H1 (cell line): ENCODE measurements around the gene TLE1. TPM values are rescaled to one million over a fixed set of nuclear protein-coding genes. Genes with fewer than 3 reads are reported as not detected.

Experiments
- CTCF ChIA-PET: fragments of 300-600 bp; sonication (Branson Sonifier 250); formaldehyde crosslinking; loops from one replicate; lab custom pipeline; 2021; ENCODE audit not compliant: partially characterized antibody; lab: Charles Lee
- POLR2A ChIA-PET: fragments of 300-600 bp; sonication (Branson Sonifier 250); formaldehyde crosslinking; loops from one replicate; lab custom pipeline; 2021; ENCODE audit warnings: inconsistent platforms; ENCODE audit not compliant: partially characterized antibody; lab: Charles Lee
- DNase-seq, 2 experiments: peaks; one replicate each; pipeline versions ENCODE4 v3.0.0 to v3.0.0-alpha.2; 2010 to 2022; ENCODE audit warnings: low spot score in 2 of 2, low read depth in 1 of 2, mixed read lengths in 1 of 2
- FAIRE-seq: peaks from 2 replicates; lab custom pipeline; 2011; peaks lifted over from hg19 to GRCh38; lab: Jason Lieb, UNC
- H2AFZ ChIP-seq: 2 replicates; pipeline ENCODE4 v1.8.1; 2012; ENCODE audit warnings: low read length, inconsistent platforms
- H2AK5ac ChIP-seq: 2 replicates; pipeline ENCODE4 v1.6.1; 2013; ENCODE audit warnings: low read depth, low read length
- H2BK120ac ChIP-seq: replicated peaks from 2 replicates; pipeline ENCODE3; 2013; ENCODE audit warnings: low read depth, low read length, inconsistent platforms
- H2BK12ac ChIP-seq: 2 replicates; pipeline ENCODE4 v1.6.1; 2013; ENCODE audit warnings: low read depth, low read length
- H2BK15ac ChIP-seq: 2 replicates; pipeline ENCODE4 v1.6.1; 2013; ENCODE audit warnings: low read length
- H2BK20ac ChIP-seq: 2 replicates; pipeline ENCODE4 v1.6.1; 2013; ENCODE audit warnings: low read length
- H2BK5ac ChIP-seq: 2 replicates; pipeline ENCODE4 v1.6.1; 2013; ENCODE audit warnings: low read depth, low read length
- H3K14ac ChIP-seq: 2 replicates; pipeline ENCODE4 v1.6.1; 2013; ENCODE audit warnings: inconsistent platforms; ENCODE audit not compliant: insufficient read length
- H3K18ac ChIP-seq: 2 replicates; pipeline ENCODE4 v1.6.1; 2013; ENCODE audit warnings: low read length; ENCODE audit errors: extremely low read depth
- H3K23ac ChIP-seq: 2 replicates; pipeline ENCODE4 v1.6.1; 2013; ENCODE audit warnings: inconsistent platforms; ENCODE audit not compliant: insufficient read length
- H3K23me2 ChIP-seq: 2 replicates; pipeline ENCODE4 v1.6.1; 2013; ENCODE audit warnings: low read depth, low read length
- H3K27ac ChIP-seq: 2 replicates; pipeline ENCODE4 v1.6.1; 2011; ENCODE audit warnings: low read depth, low read length, inconsistent platforms
- H3K27me3 ChIP-seq, 4 experiments: replicated peaks in 1 of 4; 1 replicate in 1 of 4; 2 replicates in 3 of 4; pipeline versions ENCODE4 v1.6.1 to v1.8.1; 2011 to 2013; ENCODE audit warnings: low read length in 3 of 4, mild to moderate bottlenecking in 3 of 4, inconsistent platforms in 2 of 4, mixed read lengths in 2 of 4, moderate library complexity in 1 of 4; ENCODE audit not compliant: control insufficient read depth in 3 of 4, insufficient read depth in 3 of 4; ENCODE audit errors: extremely low read depth in 1 of 4
- H3K36me3 ChIP-seq, 4 experiments: 2 replicates each; pipeline versions ENCODE4 v1.6.1 to v1.8.1; 2011 to 2013; ENCODE audit warnings: mild to moderate bottlenecking in 4 of 4, low read length in 3 of 4, moderate library complexity in 2 of 4, control low read depth in 1 of 4, inconsistent platforms in 1 of 4; ENCODE audit not compliant: insufficient read depth in 4 of 4, control insufficient read depth in 2 of 4
- H3K4ac ChIP-seq: replicated peaks from 2 replicates; pipeline ENCODE3; 2013; ENCODE audit warnings: low read length, low read depth, mixed read lengths, inconsistent platforms; ENCODE audit not compliant: insufficient read length
- H3K4me1 ChIP-seq, 4 experiments: replicated peaks in 1 of 4; 1 replicate in 1 of 4; 2 replicates in 3 of 4; pipeline versions ENCODE4 v1.6.1 to v1.8.1; 2011 to 2013; ENCODE audit warnings: low read length in 3 of 4, inconsistent platforms in 2 of 4, mixed read lengths in 1 of 4; ENCODE audit not compliant: insufficient read depth in 4 of 4, control insufficient read depth in 3 of 4
- H3K4me2 ChIP-seq, 2 experiments: 2 replicates each; pipeline versions ENCODE4 v1.6.1 to v1.8.1; 2011 to 2013; ENCODE audit warnings: low read depth in 2 of 2, low read length in 2 of 2, control low read depth in 1 of 2, inconsistent platforms in 1 of 2, mild to moderate bottlenecking in 1 of 2; ENCODE audit not compliant: insufficient read depth in 1 of 2
- H3K4me3 ChIP-seq, 4 experiments: fragments of 200-600, 300-600 bp in 1 of 4; sonication (generic), shearing (Covaris generic), sonication (Bioruptor Twin) in 1 of 4; 2 replicates each; pipeline versions ENCODE4 v1.5.1 to v1.8.1; 2011 to 2016; ENCODE audit warnings: low read length in 4 of 4, low read depth in 3 of 4, control low read depth in 2 of 4, inconsistent platforms in 2 of 4, mild to moderate bottlenecking in 2 of 4, mixed read lengths in 1 of 4, moderate library complexity in 1 of 4; ENCODE audit not compliant: insufficient read depth in 2 of 4; ENCODE audit errors: extremely low read depth in 1 of 4
- H3K56ac ChIP-seq: replicated peaks from 2 replicates; pipeline ENCODE3; 2013; ENCODE audit warnings: low read depth, mild to moderate bottlenecking, mixed read lengths, low read length, inconsistent platforms; ENCODE audit not compliant: insufficient read length
- H3K79me1 ChIP-seq: 2 replicates; pipeline ENCODE4 v1.6.1; 2013; ENCODE audit warnings: low read depth, low read length, control low read depth
- H3K79me2 ChIP-seq, 2 experiments: 2 replicates each; pipeline versions ENCODE4 v1.6.1 to v1.8.1; 2012 to 2013; ENCODE audit warnings: low read length in 2 of 2, mild to moderate bottlenecking in 2 of 2, inconsistent platforms in 1 of 2; ENCODE audit not compliant: insufficient read depth in 2 of 2, control insufficient read depth in 1 of 2
- H3K9ac ChIP-seq, 4 experiments: replicated peaks in 1 of 4; 1 replicate in 1 of 4; 2 replicates in 3 of 4; pipeline versions ENCODE4 v1.6.1 to v1.8.1; 2011 to 2013; ENCODE audit warnings: low read depth in 3 of 4, low read length in 3 of 4, control low read depth in 2 of 4, mild to moderate bottlenecking in 2 of 4, moderate library complexity in 2 of 4, inconsistent platforms in 1 of 4; ENCODE audit errors: extremely low read depth in 1 of 4
- H3K9me3 ChIP-seq, 2 experiments: 2 replicates each; pipeline versions ENCODE4 v1.6.1 to v1.8.1; 2012 to 2013; ENCODE audit warnings: mild to moderate bottlenecking in 2 of 2, moderate library complexity in 2 of 2, control low read depth in 1 of 2, inconsistent platforms in 1 of 2, low read depth in 1 of 2, low read length in 1 of 2, mixed read lengths in 1 of 2; ENCODE audit not compliant: insufficient read depth in 2 of 2
- H4K20me1 ChIP-seq, 2 experiments: replicated peaks in 1 of 2; 2 replicates each; pipeline versions ENCODE3 to v1.8.1; 2011 to 2013; ENCODE audit warnings: inconsistent platforms in 2 of 2, low read length in 2 of 2, mild to moderate bottlenecking in 1 of 2; ENCODE audit not compliant: insufficient read depth in 2 of 2, control insufficient read depth in 1 of 2
- H4K5ac ChIP-seq: 2 replicates; pipeline ENCODE4 v1.6.1; 2013; ENCODE audit warnings: low read length, low read depth, mixed read lengths, inconsistent platforms; ENCODE audit not compliant: insufficient read length
- H4K8ac ChIP-seq: 2 replicates; pipeline ENCODE4 v1.8.0; 2013; ENCODE audit warnings: mild to moderate bottlenecking, moderate library complexity, low read length, inconsistent platforms; ENCODE audit not compliant: insufficient read depth; ENCODE audit errors: extremely low read depth
- H4K91ac ChIP-seq: replicated peaks from 2 replicates; pipeline ENCODE3; 2013; ENCODE audit warnings: low read length, mixed read lengths, inconsistent platforms; ENCODE audit not compliant: insufficient read length
- BCL11A ChIP-seq, 2 experiments: IDR thresholded peaks; one replicate each; pipeline ENCODE4 v1.6.1; 2011; ENCODE audit warnings: low read depth in 2 of 2, low read length in 2 of 2, mild to moderate bottlenecking in 2 of 2
- EGR1 ChIP-seq: IDR thresholded peaks from 2 replicates; pipeline ENCODE4 v1.6.1; 2011; ENCODE audit warnings: low read depth, low read length, borderline replicate concordance
- FOSL1 ChIP-seq: IDR thresholded peaks from 2 replicates; pipeline ENCODE4 v1.6.1; 2011; ENCODE audit warnings: mild to moderate bottlenecking, low read depth, low read length, moderate library complexity; ENCODE audit not compliant: insufficient read depth
- GTF2F1 ChIP-seq: IDR thresholded peaks from 2 replicates; pipeline ENCODE4 v1.6.1; 2012; ENCODE audit warnings: low read depth, low read length, improper control_type of control experiment, borderline replicate concordance
- HDAC2 ChIP-seq, 2 experiments: fragments of 300-600 bp in 1 of 2; sonication (generic) in 1 of 2; IDR thresholded peaks; 2 replicates each; pipeline ENCODE4 v1.6.1; 2011 to 2012; ENCODE audit warnings: low read depth in 2 of 2, low read length in 2 of 2, mild to moderate bottlenecking in 2 of 2, moderate library complexity in 2 of 2, borderline replicate concordance in 1 of 2, inconsistent platforms in 1 of 2
- RXRA ChIP-seq: IDR thresholded peaks from 2 replicates; pipeline ENCODE4 v1.6.1; 2011; ENCODE audit warnings: low read depth, mild to moderate bottlenecking, low read length, moderate library complexity; ENCODE audit not compliant: insufficient read depth
- SIRT6 ChIP-seq: IDR thresholded peaks from one replicate; pipeline ENCODE4 v1.7.1; 2012; ENCODE audit warnings: low read length, inconsistent platforms
- WGBS, 2 experiments: shearing (Covaris generic) in 1 of 2; methylation state at CpG; one replicate each; pipeline versions ENCODE4 v1.1.6 to v1.1.7; 2013 to 2015; ENCODE audit warnings: low lambda C conversion rate in 2 of 2, mixed read lengths in 2 of 2, inconsistent platforms in 1 of 2, low coverage in 1 of 2, missing lambda C conversion rate in 1 of 2; ENCODE audit not compliant: insufficient replicate concordance in 2 of 2, insufficient coverage in 1 of 2, insufficient read length in 1 of 2; ENCODE audit errors: extremely low coverage in 1 of 2, missing lambda C conversion rate in 1 of 2; 5-methylcytosine and 5-hydroxymethylcytosine counted together
- polyA plus RNA-seq, 7 experiments: library from polyadenylated mRNA; depleted of rRNA in 3 of 7; stranded (reverse) in 5 of 7; unstranded in 2 of 7; fragments of >200 nt in 5 of 7; fragments of 200-250 nt in 2 of 7; gene quantifications; 1 replicate in 5 of 7; 2 replicates in 1 of 7; 4 replicates in 1 of 7; pipeline versions ENCODE4 v1.2.1 to v1.2.3, GENCODE V29; 2011 to 2013; ENCODE audit warnings: missing spikeins in 2 of 7, mixed read lengths in 2 of 7
- total RNA-seq: library from RNA; stranded (reverse); fragmentation: NEBNext Ultra II Directional; extraction: Animal tissue kit (Norgen Biotek cat#: 25700); gene quantifications from 2 replicates; pipeline ENCODE4 v1.2.1, GENCODE V29; 2021

The TLE1 gene
- total and polyA plus RNA-seq, 2 of the 8 experiments (the other 6 are each of a cell fraction or from before 2014, with no cell fraction given), result 81.8 to 91.6 TPM

- Histone ChIP-seq H2BK20ac (no peak overlapping the region), H3K4me1 (peaks cover 0 to 5% (median 2%) of the 10 kb centered on the region in 4 experiments; a peak in 2 of 7 replicates), H4K8ac (no peak overlapping the region), H3K4me2 (no peak overlapping the region), H2AFZ (no peak overlapping the region), H4K20me1 (no peaks in the 10 kb centered on the region), H2BK5ac (no peak overlapping the region), H2BK15ac (no peak overlapping the region), H4K91ac (no peak overlapping the region), H3K4me3 (no peak overlapping the region), H3K23ac (no peak overlapping the region), H3K23me2 (no peaks in the 10 kb centered on the region), H3K4ac (no peak overlapping the region), H3K36me3 (no peaks in the 10 kb centered on the region), H3K56ac (no peak overlapping the region), H3K27me3 (no peaks in the 10 kb centered on the region), H2BK12ac (no peak overlapping the region), H2AK5ac (no peak overlapping the region), H3K79me1 (no peaks in the 10 kb centered on the region), H3K18ac (no peak overlapping the region), H2BK120ac (no peak overlapping the region), H3K9ac (no peak overlapping the region), H3K27ac (no peak overlapping the region), H3K9me3 (no peaks in the 10 kb centered on the region; a peak in 1 of 4 replicates), H3K79me2 (no peaks in the 10 kb centered on the region), H4K5ac (no peak overlapping the region), H3K14ac (no peak overlapping the region)
- DNase-seq, result no peak
- TF ChIP-seq FOSL1 (no peak), GTF2F1 (no peak), HDAC2 (IDR thresholded peaks at IDR 0.05; ENCODE audit: borderline replicate concordance in 1 of 2, low read depth in 2 of 2, low read length in 2 of 2) (no peak), BCL11A (IDR thresholded peaks at IDR 0.05; ENCODE audit: low read depth in 2 of 2, low read length in 2 of 2) (no peak), SIRT6 (no peak), RXRA (no peak), EGR1 (no peak)
- ChIA-PET CTCF (interaction anchor here (1.5 kb wide), 1 partner anchor 25 kb away, joined by 3 read pairs; no protein-coding TSS in a partner anchor), POLR2A (no interaction called here)
- no peak for FAIRE-seq
- WGBS, 2 experiments, result 97% methylated on average over 2 of the region's 2 CpGs; no CpG with 5 or more reads in 1 of the 2 experiments
These were observed 132.4 kb downstream of the TLE1 start for GRCh38 chr9:81556923-81557322.
